Measurements from ENCODE around the gene SELENBP1. TPM values are rescaled to one million over a fixed set of nuclear protein-coding genes. Genes with fewer than 3 reads are reported as not detected.

Gene SELENBP1
- total RNA-seq = 2.0 and 5.9 TPM in 2 replicates

GRCh38 chr1:151372058-151372934 lies at the start of gene SELENBP1:
TSS of gene SELENBP1 (minus strand) at chr1:151372705. CDS start at chr1:151372641, 64 bp downstream.

GRCh38 chr1:151399324-151400171 lies 27.0 kb upstream of the SELENBP1 start, which contains the start of gene PSMB4:
TSS of gene PSMB4 (plus strand) at chr1:151399573. CDS start at chr1:151399588, 15 bp downstream.

GRCh38 chr1:151346769-151347522 lies 25.6 kb downstream of the SELENBP1 start, which contains the start of gene RFX5:
TSS of gene RFX5 (minus strand) at chr1:151347252. CDS start at chr1:151346320, 932 bp downstream.

GRCh38 chr1:151327223-151327902 lies 45.1 kb downstream of the SELENBP1 start, which contains the start of gene PI4KB:
TSS of gene PI4KB (minus strand) at chr1:151327416. CDS start at chr1:151316481, 10,935 bp downstream.

Other genes starting within 250 kb of the SELENBP1 start
- gene SEMA6C, start 226.1 kb downstream of the SELENBP1 start, total RNA-seq = 7.6 and 20.8 TPM in 2 replicates
- not detected in 2 replicates for gene TNFAIP8L2, start 216.1 kb downstream of the SELENBP1 start, total RNA-seq
- gene LYSMD1, start 206.8 kb downstream of the SELENBP1 start, total RNA-seq = 11.0 and 16.1 TPM in 2 replicates
- 29.1 and 41.6 TPM in 2 replicates for gene SCNM1, start 206.6 kb downstream of the SELENBP1 start, total RNA-seq
- gene TMOD4, start 196.7 kb downstream of the SELENBP1 start, total RNA-seq = not detected in 2 replicates
- 40.4 and 51.0 TPM in 2 replicates for gene VPS72, start 182.5 kb downstream of the SELENBP1 start, total RNA-seq
- gene PIP5K1A, start 174.2 kb downstream of the SELENBP1 start, total RNA-seq = 97.0 and 110 TPM in 2 replicates
- gene PSMD4, start 118.0 kb downstream of the SELENBP1 start, total RNA-seq = 173 and 181 TPM in 2 replicates
- 24.7 and 25.3 TPM in 2 replicates for gene ZNF687, start 90.4 kb downstream of the SELENBP1 start, total RNA-seq
- gene PI4KB, start 45.3 kb downstream of the SELENBP1 start, total RNA-seq = 76.3 and 101 TPM in 2 replicates
- gene RFX5, start 25.5 kb downstream of the SELENBP1 start, total RNA-seq = 72.2 and 78.5 TPM in 2 replicates
- 315 and 439 TPM in 2 replicates for gene PSMB4, start 26.9 kb upstream of the SELENBP1 start, total RNA-seq
- gene POGZ, start 86.8 kb upstream of the SELENBP1 start, total RNA-seq = 30.0 and 43.6 TPM in 2 replicates
- 2.0 and 2.7 TPM in 2 replicates for gene CGN, start 138.7 kb upstream of the SELENBP1 start, total RNA-seq
- gene TUFT1, start 167.6 kb upstream of the SELENBP1 start, total RNA-seq = 40.8 and 125 TPM in 2 replicates
- 19.3 and 23.6 TPM in 2 replicates for gene SNX27, start 239.3 kb upstream of the SELENBP1 start, total RNA-seq